Measurements from ENCODE around the gene MRPS31.

DNA sequence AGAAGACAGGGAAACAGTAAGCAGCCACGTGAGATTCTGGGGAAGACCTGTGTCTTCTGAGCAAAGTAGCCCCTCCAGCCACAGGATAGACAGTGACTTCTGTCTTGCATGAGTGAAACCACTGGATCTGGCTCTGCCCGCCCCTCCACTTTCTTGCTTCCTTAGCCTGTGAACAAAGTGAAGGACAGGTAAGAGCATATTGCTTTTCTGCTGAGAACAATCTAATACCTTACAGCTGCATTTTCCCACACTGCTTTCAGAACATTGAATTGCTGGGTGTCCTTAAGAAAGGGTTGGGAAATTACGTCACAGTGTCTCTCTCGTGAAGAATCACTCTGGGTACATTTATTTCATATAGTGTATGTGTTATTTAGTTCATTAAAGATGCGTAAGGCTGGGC, 29.6 kb upstream of the MRPS31 start:
- TF ChIP-seq, protein P1, sequence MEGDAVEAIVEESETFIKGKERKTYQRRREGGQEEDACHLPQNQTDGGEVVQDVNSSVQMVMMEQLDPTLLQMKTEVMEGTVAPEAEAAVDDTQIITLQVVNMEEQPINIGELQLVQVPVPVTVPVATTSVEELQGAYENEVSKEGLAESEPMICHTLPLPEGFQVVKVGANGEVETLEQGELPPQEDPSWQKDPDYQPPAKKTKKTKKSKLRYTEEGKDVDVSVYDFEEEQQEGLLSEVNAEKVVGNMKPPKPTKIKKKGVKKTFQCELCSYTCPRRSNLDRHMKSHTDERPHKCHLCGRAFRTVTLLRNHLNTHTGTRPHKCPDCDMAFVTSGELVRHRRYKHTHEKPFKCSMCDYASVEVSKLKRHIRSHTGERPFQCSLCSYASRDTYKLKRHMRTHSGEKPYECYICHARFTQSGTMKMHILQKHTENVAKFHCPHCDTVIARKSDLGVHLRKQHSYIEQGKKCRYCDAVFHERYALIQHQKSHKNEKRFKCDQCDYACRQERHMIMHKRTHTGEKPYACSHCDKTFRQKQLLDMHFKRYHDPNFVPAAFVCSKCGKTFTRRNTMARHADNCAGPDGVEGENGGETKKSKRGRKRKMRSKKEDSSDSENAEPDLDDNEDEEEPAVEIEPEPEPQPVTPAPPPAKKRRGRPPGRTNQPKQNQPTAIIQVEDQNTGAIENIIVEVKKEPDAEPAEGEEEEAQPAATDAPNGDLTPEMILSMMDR (IDR thresholded peaks at IDR 0.05), result no peak
- TF ChIP-seq EZH2phosphoT487 (IDR thresholded peaks at IDR 0.05), result no peak
- no peak for TF ChIP-seq EZH2 (IDR thresholded peaks at IDR 0.05)
